Natural killer cell (primary cell): ENCODE measurements around the gene LRRK2. TPM values are rescaled to one million over a fixed set of nuclear protein-coding genes. Genes with fewer than 3 reads are reported as not detected.

Experiments used
- ATAC-seq, 3 donors: fragments of 150-1000 bp in 2 of 3; fragments of 200-7000 bp in 1 of 3; cut with Tn5 transposase; 1 replicate in 1 of 3; 2 replicates in 2 of 3; pipeline ENCODE4 v1.10.0; 2021; ENCODE audit warnings: mild to moderate bottlenecking in 2 of 3, moderate library complexity in 2 of 3
- DNase-seq, 2 donors: peaks; one replicate each; pipeline versions ENCODE4 v3.0.0 to v3.0.0-alpha.2; 2013 to 2021; ENCODE audit warnings: mixed read lengths in 1 of 2
- H3K27ac ChIP-seq: one replicate; pipeline ENCODE4 v1.5.1; 2013; ENCODE audit warnings: mild to moderate bottlenecking, low read length
- H3K27me3 ChIP-seq: one replicate; pipeline ENCODE4 v1.6.1; 2013; ENCODE audit warnings: low read length; ENCODE audit not compliant: control insufficient read depth, insufficient read depth
- H3K36me3 ChIP-seq: one replicate; pipeline ENCODE4 v1.6.1; 2013; ENCODE audit warnings: low read length; ENCODE audit not compliant: control insufficient read depth, insufficient read depth
- H3K4me1 ChIP-seq: one replicate; pipeline ENCODE4 v1.6.1; 2013; ENCODE audit warnings: low read length; ENCODE audit not compliant: control insufficient read depth, insufficient read depth
- H3K4me3 ChIP-seq: one replicate; pipeline ENCODE4 v1.5.1; 2013; ENCODE audit warnings: low read length
- H3K9me3 ChIP-seq: one replicate; pipeline ENCODE4 v1.6.1; 2013; ENCODE audit warnings: low read length; ENCODE audit not compliant: control insufficient read depth, insufficient read depth
- H3K27ac Mint-ChIP-seq, 2 donors: one replicate each; pipeline ENCODE4 v1.8.0; 2022; ENCODE audit warnings: mild to moderate bottlenecking in 2 of 2, mixed read lengths in 2 of 2, moderate library complexity in 1 of 2
- H3K27me3 Mint-ChIP-seq, 2 donors: one replicate each; pipeline ENCODE4 v1.8.0; 2022; ENCODE audit warnings: low read depth in 2 of 2, mixed read lengths in 2 of 2
- H3K36me3 Mint-ChIP-seq: one replicate; pipeline ENCODE4 v1.8.0; 2022; ENCODE audit warnings: mixed read lengths
- H3K4me1 Mint-ChIP-seq, 2 donors: one replicate each; pipeline ENCODE4 v1.8.0; 2022; ENCODE audit warnings: mixed read lengths in 2 of 2
- H3K4me3 Mint-ChIP-seq: one replicate; pipeline ENCODE4 v1.8.0; 2022; ENCODE audit warnings: mild to moderate bottlenecking, moderate library complexity, mixed read lengths
- H3K9me3 Mint-ChIP-seq, 2 donors: one replicate each; pipeline ENCODE4 v1.8.0; 2022; ENCODE audit warnings: mixed read lengths in 2 of 2
- WGBS: methylation state at CpG from one replicate; pipeline ENCODE4 v1.1.7; 2013; ENCODE audit warnings: missing lambda C conversion rate; ENCODE audit not compliant: insufficient coverage; 5-methylcytosine and 5-hydroxymethylcytosine counted together
- intact Hi-C: fragments of 100-400 bp; cut with micrococcal nuclease; formaldehyde crosslinking; loops from one replicate; pipeline ENCODE4 v1.14.2; 2022
- total RNA-seq, 4 donors: library from RNA; stranded (reverse); fragments of 120-200 nt in 1 of 4; gene quantifications; one replicate each; pipeline versions ENCODE4 v1.2.3 to v1.2.4, GENCODE V29; 2013 to 2022
- TF ChIP-seq, protein P1 (sequence below): fragments of 200-600 bp; IDR thresholded peaks from one replicate; pipeline ENCODE4 v1.8.0; 2022; ENCODE audit warnings: antibody characterized with exemption

The LRRK2 gene
- total RNA-seq, 3 donors from 2014 or later (not counting 1 experiment from before 2014, with no cell fraction given), result 1.6 to 6.1 (median 3.3) TPM

DNA sequence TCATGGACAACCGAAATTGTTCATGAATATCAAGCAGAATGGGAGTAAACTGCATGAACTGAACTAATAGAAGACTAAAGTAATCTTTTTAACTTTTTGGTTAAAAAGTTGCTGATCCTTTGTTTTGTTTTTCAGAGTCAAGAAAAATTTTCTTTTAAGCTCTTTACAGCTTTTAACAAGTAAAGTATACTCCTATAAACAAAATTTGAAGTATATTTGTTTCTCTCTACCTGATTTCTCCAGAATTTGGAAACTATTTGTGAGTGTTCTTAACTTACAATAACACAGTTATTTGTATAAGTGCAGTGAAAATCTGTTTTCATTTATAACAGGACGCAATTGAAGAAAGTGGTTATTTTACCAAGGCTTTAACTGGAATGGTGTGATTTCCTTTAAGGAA lies 12.2 kb upstream of the LRRK2 start:
- intact Hi-C loops, result no loop called here
- Mint-ChIP-seq H3K4me3 (no peak overlapping the region), H3K27ac (no peak overlapping the region), H3K9me3 (peaks cover 0 to 8% of the 10 kb centered on the region in 2 donors), H3K4me1 (no peaks in the 10 kb centered on the region), H3K36me3 (no peaks in the 10 kb centered on the region), H3K27me3 (peaks cover 0 to 3% of the 10 kb centered on the region in 2 donors)
- WGBS, result no CpG with 5 or more reads among the region's 2 CpGs
- no peaks in the 10 kb centered on the region for H3K9me3 ChIP-seq
- DNase-seq, result no peak
- H3K27me3 ChIP-seq, result no peaks in the 10 kb centered on the region
- H3K4me3 ChIP-seq, result no peak overlapping the region
- H3K4me1 ChIP-seq, result no peaks in the 10 kb centered on the region
- ATAC-seq, result no peak
- H3K36me3 ChIP-seq, result no peaks in the 10 kb centered on the region
- H3K27ac ChIP-seq, result no peak overlapping the region
- TF ChIP-seq, protein P1, sequence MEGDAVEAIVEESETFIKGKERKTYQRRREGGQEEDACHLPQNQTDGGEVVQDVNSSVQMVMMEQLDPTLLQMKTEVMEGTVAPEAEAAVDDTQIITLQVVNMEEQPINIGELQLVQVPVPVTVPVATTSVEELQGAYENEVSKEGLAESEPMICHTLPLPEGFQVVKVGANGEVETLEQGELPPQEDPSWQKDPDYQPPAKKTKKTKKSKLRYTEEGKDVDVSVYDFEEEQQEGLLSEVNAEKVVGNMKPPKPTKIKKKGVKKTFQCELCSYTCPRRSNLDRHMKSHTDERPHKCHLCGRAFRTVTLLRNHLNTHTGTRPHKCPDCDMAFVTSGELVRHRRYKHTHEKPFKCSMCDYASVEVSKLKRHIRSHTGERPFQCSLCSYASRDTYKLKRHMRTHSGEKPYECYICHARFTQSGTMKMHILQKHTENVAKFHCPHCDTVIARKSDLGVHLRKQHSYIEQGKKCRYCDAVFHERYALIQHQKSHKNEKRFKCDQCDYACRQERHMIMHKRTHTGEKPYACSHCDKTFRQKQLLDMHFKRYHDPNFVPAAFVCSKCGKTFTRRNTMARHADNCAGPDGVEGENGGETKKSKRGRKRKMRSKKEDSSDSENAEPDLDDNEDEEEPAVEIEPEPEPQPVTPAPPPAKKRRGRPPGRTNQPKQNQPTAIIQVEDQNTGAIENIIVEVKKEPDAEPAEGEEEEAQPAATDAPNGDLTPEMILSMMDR, result no peak

DNA sequence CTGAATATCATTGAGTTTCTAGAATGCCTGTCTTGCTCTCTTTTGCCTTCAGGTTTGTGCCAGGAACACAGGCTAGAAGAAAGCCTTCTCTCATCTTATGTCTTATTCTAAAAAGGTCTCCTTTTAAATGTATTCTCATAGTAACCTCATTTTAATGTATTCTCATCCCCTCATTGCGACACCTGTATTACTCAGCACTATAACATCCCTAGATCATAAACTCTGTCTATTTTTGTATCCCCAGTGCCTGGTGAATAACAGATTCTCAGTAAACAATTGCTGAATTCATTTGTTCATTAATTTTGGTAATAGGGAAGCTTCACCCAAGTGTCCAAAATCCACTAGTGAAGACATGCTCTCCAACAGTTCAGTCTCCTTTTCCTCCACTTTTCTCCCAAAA lies 8.8 kb upstream of the LRRK2 start:
- TF ChIP-seq, protein P1, result no peak
- ATAC-seq (no peak), DNase-seq (no peak)
- Histone ChIP-seq H3K27me3 (no peaks in the 10 kb centered on the region), H3K36me3 (no peaks in the 10 kb centered on the region), H3K27ac (no peak overlapping the region), H3K4me1 (no peaks in the 10 kb centered on the region), H3K4me3 (no peak overlapping the region), H3K9me3 (no peaks in the 10 kb centered on the region)
- peaks cover 0 to 3% of the 10 kb centered on the region in 2 donors for H3K27me3 Mint-ChIP-seq
- WGBS, result 100% methylated on average over 1 of the region's 1 CpG
- no peaks in the 10 kb centered on the region for H3K36me3 Mint-ChIP-seq
- H3K4me3 Mint-ChIP-seq, result no peak overlapping the region
- H3K9me3 Mint-ChIP-seq, result peaks cover 0 to 8% of the 10 kb centered on the region in 2 donors
- intact Hi-C loops, result no loop called here
- no peak overlapping the region for H3K27ac Mint-ChIP-seq
- no peaks in the 10 kb centered on the region for H3K4me1 Mint-ChIP-seq

GRCh38 chr12:40216516-40217288 lies 8.1 kb upstream of the LRRK2 start:
- no peaks in the 10 kb centered on the region for H3K4me1 Mint-ChIP-seq
- Histone ChIP-seq H3K27me3 (no peaks in the 10 kb centered on the region), H3K36me3 (no peaks in the 10 kb centered on the region), H3K4me1 (no peaks in the 10 kb centered on the region), H3K4me3 (no peak overlapping the region), H3K27ac (no peak overlapping the region), H3K9me3 (no peaks in the 10 kb centered on the region)
- DNase-seq (no peak), ATAC-seq (no peak)
- no peaks in the 10 kb centered on the region for H3K36me3 Mint-ChIP-seq
- peaks cover 0 to 8% of the 10 kb centered on the region in 2 donors for H3K9me3 Mint-ChIP-seq
- H3K27ac Mint-ChIP-seq, result no peak overlapping the region
- TF ChIP-seq, protein P1, result no peak
- H3K4me3 Mint-ChIP-seq, result no peak overlapping the region
- peaks cover 0 to 3% of the 10 kb centered on the region in 2 donors for H3K27me3 Mint-ChIP-seq
- intact Hi-C loops, result no loop called here

DNA sequence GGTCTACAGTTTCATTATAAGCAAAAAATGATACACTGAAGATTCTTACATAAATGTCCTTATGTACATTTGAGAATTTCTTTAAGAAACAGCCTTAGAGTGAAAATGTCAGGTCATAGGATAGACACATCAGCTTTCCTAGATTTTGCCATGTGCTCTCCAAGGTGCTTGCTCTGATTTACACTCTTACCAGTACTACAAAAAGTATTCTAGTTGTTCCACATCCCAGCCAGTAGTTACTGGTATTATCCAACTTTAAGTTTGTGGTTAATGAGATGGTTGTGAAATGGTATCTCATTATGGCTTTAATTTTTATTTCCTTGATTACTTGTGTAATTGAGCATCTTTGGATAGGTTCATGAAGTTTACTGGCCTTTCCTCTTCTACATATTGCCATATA lies 5.0 kb upstream of the LRRK2 start:
- no peak overlapping the region for H3K27ac ChIP-seq
- ATAC-seq (no peak), DNase-seq (no peak)
- TF ChIP-seq, protein P1, result no peak
- Mint-ChIP-seq H3K27me3 (peaks cover 6 to 8% of the 10 kb centered on the region in 2 donors), H3K36me3 (no peaks in the 10 kb centered on the region), H3K4me1 (peaks cover 8 to 10% of the 10 kb centered on the region in 2 donors), H3K4me3 (no peak overlapping the region), H3K27ac (no peak overlapping the region), H3K9me3 (peaks cover 0 to 8% of the 10 kb centered on the region in 2 donors)
- H3K4me1 ChIP-seq, result no peaks in the 10 kb centered on the region
- no peak overlapping the region for H3K4me3 ChIP-seq
- peaks cover 3% of the 10 kb centered on the region for H3K27me3 ChIP-seq
- H3K9me3 ChIP-seq, result no peaks in the 10 kb centered on the region
- intact Hi-C loops, result no loop called here
- no peaks in the 10 kb centered on the region for H3K36me3 ChIP-seq
